ENCODE measurements around the gene MRFAP1. TPM values are rescaled to one million over a fixed set of nuclear protein-coding genes. Genes with fewer than 3 reads are reported as not detected.

MRFAP1 gene
- total RNA-seq, 1 donor from 2014 or later: 293 TPM

GRCh38 chr4:6689506-6689960 lies 49.0 kb downstream of the MRFAP1 start:
- TF ChIP-seq CTCF (conservative IDR thresholded peaks at IDR 0.05): no peak
- Mint-ChIP-seq H3K27me3 (no peaks in the 10 kb centered on the region), H3K4me1 (ENCODE audit: unreplicated experiment) (peaks cover 35% of the 10 kb centered on the region), H3K27ac (peak overlapping the region; percentile 95), H3K9me3 (no peaks in the 10 kb centered on the region), H3K4me3 (peak overlapping the region; percentile 20), H3K36me3 (peaks cover 3% of the 10 kb centered on the region)
- DNase-seq (ENCODE audit: extremely low spot score, unreplicated experiment): no peak

Other genes starting within 250 kb of the MRFAP1 start
- 10.8 and 52.6 TPM in 2 replicates for gene PPP2R2C, start 168.1 kb upstream of the MRFAP1 start, total RNA-seq (ENCODE audit: low replicate concordance)
- 17.4 and 23.4 TPM in 2 replicates for gene MAN2B2, start 65.5 kb upstream of the MRFAP1 start, total RNA-seq (ENCODE audit: low replicate concordance)
- 58.9 and 80.8 TPM in 2 replicates for gene S100P, start 53.2 kb downstream of the MRFAP1 start, total RNA-seq (ENCODE audit: low replicate concordance)
- 61.3 and 73.0 TPM in 2 replicates for gene MRFAP1L1, start 69.2 kb downstream of the MRFAP1 start, total RNA-seq (ENCODE audit: low replicate concordance)
- 19.1 and 21.4 TPM in 2 replicates for gene BLOC1S4, start 75.5 kb downstream of the MRFAP1 start, total RNA-seq (ENCODE audit: low replicate concordance)
- 33.9 and 35.9 TPM in 2 replicates for gene KIAA0232, start 142.0 kb downstream of the MRFAP1 start, total RNA-seq (ENCODE audit: low replicate concordance)